Measurements from ENCODE around the gene IGFBP6.

IGFBP6 gene

GRCh38 chr12:53097564-53098353, at the start of gene IGFBP6 (continued):
- TF ChIP-seq, protein P1, sequence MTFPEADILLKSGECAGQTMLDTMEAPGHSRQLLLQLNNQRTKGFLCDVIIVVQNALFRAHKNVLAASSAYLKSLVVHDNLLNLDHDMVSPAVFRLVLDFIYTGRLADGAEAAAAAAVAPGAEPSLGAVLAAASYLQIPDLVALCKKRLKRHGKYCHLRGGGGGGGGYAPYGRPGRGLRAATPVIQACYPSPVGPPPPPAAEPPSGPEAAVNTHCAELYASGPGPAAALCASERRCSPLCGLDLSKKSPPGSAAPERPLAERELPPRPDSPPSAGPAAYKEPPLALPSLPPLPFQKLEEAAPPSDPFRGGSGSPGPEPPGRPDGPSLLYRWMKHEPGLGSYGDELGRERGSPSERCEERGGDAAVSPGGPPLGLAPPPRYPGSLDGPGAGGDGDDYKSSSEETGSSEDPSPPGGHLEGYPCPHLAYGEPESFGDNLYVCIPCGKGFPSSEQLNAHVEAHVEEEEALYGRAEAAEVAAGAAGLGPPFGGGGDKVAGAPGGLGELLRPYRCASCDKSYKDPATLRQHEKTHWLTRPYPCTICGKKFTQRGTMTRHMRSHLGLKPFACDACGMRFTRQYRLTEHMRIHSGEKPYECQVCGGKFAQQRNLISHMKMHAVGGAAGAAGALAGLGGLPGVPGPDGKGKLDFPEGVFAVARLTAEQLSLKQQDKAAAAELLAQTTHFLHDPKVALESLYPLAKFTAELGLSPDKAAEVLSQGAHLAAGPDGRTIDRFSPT (tag by site-specific recombination; IDR thresholded peaks at IDR 0.05): peak; percentile 96
- peak; percentile 70 for TF ChIP-seq ZNF423 (tag by site-specific recombination; IDR thresholded peaks at IDR 0.05)
- TF ChIP-seq ZNF514 (tag by site-specific recombination; IDR thresholded peaks at IDR 0.05): no peak
- no peak for TF ChIP-seq ZSCAN4 (tag by site-specific recombination; IDR thresholded peaks at IDR 0.05)
- TF ChIP-seq PRDM10 (tag by site-specific recombination; IDR thresholded peaks at IDR 0.05): no peak
- no peak for TF ChIP-seq ZNF513 (tag by site-specific recombination; IDR thresholded peaks at IDR 0.05)
- no peak for TF ChIP-seq MZF1 (tag by site-specific recombination; IDR thresholded peaks at IDR 0.05; ENCODE audit: borderline replicate concordance)
- peak; percentile 60 for TF ChIP-seq OSR2 (tag by site-specific recombination; IDR thresholded peaks at IDR 0.05)
- no peak for TF ChIP-seq ZNF416 (tag by site-specific recombination; IDR thresholded peaks at IDR 0.05)
- TF ChIP-seq KLF17 (tag by site-specific recombination; IDR thresholded peaks at IDR 0.05): peak; percentile 87
- no peak for TF ChIP-seq ZNF202 (tag by site-specific recombination; IDR thresholded peaks at IDR 0.05; ENCODE audit: borderline replicate concordance)
- TF ChIP-seq, protein P2, sequence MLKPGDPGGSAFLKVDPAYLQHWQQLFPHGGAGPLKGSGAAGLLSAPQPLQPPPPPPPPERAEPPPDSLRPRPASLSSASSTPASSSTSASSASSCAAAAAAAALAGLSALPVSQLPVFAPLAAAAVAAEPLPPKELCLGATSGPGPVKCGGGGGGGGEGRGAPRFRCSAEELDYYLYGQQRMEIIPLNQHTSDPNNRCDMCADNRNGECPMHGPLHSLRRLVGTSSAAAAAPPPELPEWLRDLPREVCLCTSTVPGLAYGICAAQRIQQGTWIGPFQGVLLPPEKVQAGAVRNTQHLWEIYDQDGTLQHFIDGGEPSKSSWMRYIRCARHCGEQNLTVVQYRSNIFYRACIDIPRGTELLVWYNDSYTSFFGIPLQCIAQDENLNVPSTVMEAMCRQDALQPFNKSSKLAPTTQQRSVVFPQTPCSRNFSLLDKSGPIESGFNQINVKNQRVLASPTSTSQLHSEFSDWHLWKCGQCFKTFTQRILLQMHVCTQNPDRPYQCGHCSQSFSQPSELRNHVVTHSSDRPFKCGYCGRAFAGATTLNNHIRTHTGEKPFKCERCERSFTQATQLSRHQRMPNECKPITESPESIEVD (tag by site-specific recombination; IDR thresholded peaks at IDR 0.05): no peak
- no peak for TF ChIP-seq ZNF544 (tag by site-specific recombination; IDR thresholded peaks at IDR 0.05)
- no peak for TF ChIP-seq ZNF433 (tag by site-specific recombination; IDR thresholded peaks at IDR 0.05; ENCODE audit: low read depth)
- no peak for TF ChIP-seq ZNF214 (tag by site-specific recombination; IDR thresholded peaks at IDR 0.05; ENCODE audit: borderline replicate concordance)
- TF ChIP-seq KLF8 (tag by site-specific recombination; IDR thresholded peaks at IDR 0.05): peak; percentile 61; the same call in 1 of the 2 replicates
- TF ChIP-seq ZNF791 (tag by site-specific recombination; IDR thresholded peaks at IDR 0.05): no peak
- TF ChIP-seq ZSCAN23 (tag by site-specific recombination; IDR thresholded peaks at IDR 0.05): no peak
- TF ChIP-seq KLF7 (tag by site-specific recombination; IDR thresholded peaks at IDR 0.05; ENCODE audit: borderline replicate concordance): peak; percentile 29; the same call in 1 of the 2 replicates
- peak; percentile 61; the same call in 1 of the 2 replicates for TF ChIP-seq KLF16 (tag by site-specific recombination; IDR thresholded peaks at IDR 0.05)
- TF ChIP-seq TRIM28 (IDR thresholded peaks at IDR 0.05; ENCODE audit: borderline replicate concordance, low read length): no peak
- no peak for TF ChIP-seq ZNF248 (tag by site-specific recombination; IDR thresholded peaks at IDR 0.05)
- peak; percentile 92 for TF ChIP-seq ZIC2 (tag by site-specific recombination; IDR thresholded peaks at IDR 0.05)
- TF ChIP-seq ZNF366 (tag by site-specific recombination; conservative IDR thresholded peaks at IDR 0.05): peak; percentile 24; the same call in 1 of the 2 replicates
- TF ChIP-seq ZNF292 (tag by site-specific recombination; IDR thresholded peaks at IDR 0.05; ENCODE audit: borderline replicate concordance, low read depth): no peak
- TF ChIP-seq YY2 (tag by site-specific recombination; IDR thresholded peaks at IDR 0.05): no peak
- peak; percentile 39; the same call in 1 of the 2 replicates for TF ChIP-seq ZSCAN30 (tag by site-specific recombination; IDR thresholded peaks at IDR 0.05)
- peak; percentile 27; the same call in 1 of the 2 replicates for TF ChIP-seq ZNF76 (tag by site-specific recombination; IDR thresholded peaks at IDR 0.05; ENCODE audit: borderline replicate concordance, low read depth)
- no peak for TF ChIP-seq ZNF157 (tag by site-specific recombination; IDR thresholded peaks at IDR 0.05)

Data from HEK293 (cell line).